IPS-NIHi7 (cell line): ENCODE measurements around the gene HOTAIR.

Experiments used
- DNase-seq: peaks from one replicate; pipeline ENCODE4 v3.0.0; 2012; ENCODE audit warnings: mixed read lengths; ENCODE audit errors: extremely low spot score

The HOTAIR gene

GRCh38 chr12:53976172-53976822 lies 1.5 kb upstream of the HOTAIR start:
- DNase-seq, result no peak

GRCh38 chr12:53975479-53976152 lies 862 bp upstream of the HOTAIR start:
- no peak for DNase-seq

- no peak for DNase-seq
Measured at GRCh38 chr12:53975064-53975471, 314 bp upstream of the HOTAIR start.

- no peak for DNase-seq
Measured at GRCh38 chr12:53973236-53974042, 1.3 kb downstream of the HOTAIR start.

GRCh38 chr12:53972722-53973235 lies 2.0 kb downstream of the HOTAIR start, which contains the start of gene HOXC11:
Gene HOXC11 (plus strand): TSS chr12:53973126. CDS start chr12:53973242, 116 bp downstream.
- no peak for DNase-seq

GRCh38 chr12:53972152-53972702 lies 2.5 kb downstream of the HOTAIR start:
- no peak for DNase-seq

GRCh38 chr12:53971686-53972085 lies 3.1 kb downstream of the HOTAIR start:
- no peak for DNase-seq

GRCh38 chr12:53971129-53971528 lies 3.6 kb downstream of the HOTAIR start:
- DNase-seq, result no peak

- no peak for DNase-seq
Measured at GRCh38 chr12:53970451-53970850, 4.3 kb downstream of the HOTAIR start.

- DNase-seq, result no peak
Measured at GRCh38 chr12:53969588-53970259, 5.0 kb downstream of the HOTAIR start.

GRCh38 chr12:53968214-53969127 lies 6.3 kb downstream of the HOTAIR start:
- no peak for DNase-seq

- no peak for DNase-seq
Measured at GRCh38 chr12:53967421-53967925, 7.3 kb downstream of the HOTAIR start.

- DNase-seq, result no peak
Measured at GRCh38 chr12:53966385-53967133, 8.2 kb downstream of the HOTAIR start.

GRCh38 chr12:53966085-53966384 lies 8.7 kb downstream of the HOTAIR start:
- DNase-seq, result no peak

GRCh38 chr12:53965281-53966084 lies 9.3 kb downstream of the HOTAIR start:
- no peak for DNase-seq

GRCh38 chr12:53964315-53964713 lies 10.4 kb downstream of the HOTAIR start:
- no peak for DNase-seq

GRCh38 chr12:53963434-53964314 lies 11.1 kb downstream of the HOTAIR start:
- DNase-seq, result no peak

GRCh38 chr12:53963005-53963404 lies 11.7 kb downstream of the HOTAIR start:
- DNase-seq, result no peak
